HG02840 (cell line): ENCODE measurements around the gene BCAR1.
"Not testable (repeated sequence)": the region's sequence is repeated elsewhere in the genome, so short reads cannot be mapped to it uniquely, and the experiment has no call there.

Experiments
- ATAC-seq: cut with Tn5 transposase; IDR thresholded peaks from one replicate; pipeline ENCODE4 v1.9.1; 2021; ENCODE audit warnings: mild to moderate bottlenecking, moderate library complexity, moderate number of reproducible peaks; ENCODE audit not compliant: unreplicated experiment, low FRiP score

BCAR1 gene

GRCh38 chr16:75206749-75207451 is 44.5 kb downstream of the BCAR1 start, which contains the start of gene CTRB2:
Gene CTRB2 (minus strand): TSS chr16:75207161. CDS start chr16:75207141, 20 bp downstream.
- ATAC-seq: no peak

DNA sequence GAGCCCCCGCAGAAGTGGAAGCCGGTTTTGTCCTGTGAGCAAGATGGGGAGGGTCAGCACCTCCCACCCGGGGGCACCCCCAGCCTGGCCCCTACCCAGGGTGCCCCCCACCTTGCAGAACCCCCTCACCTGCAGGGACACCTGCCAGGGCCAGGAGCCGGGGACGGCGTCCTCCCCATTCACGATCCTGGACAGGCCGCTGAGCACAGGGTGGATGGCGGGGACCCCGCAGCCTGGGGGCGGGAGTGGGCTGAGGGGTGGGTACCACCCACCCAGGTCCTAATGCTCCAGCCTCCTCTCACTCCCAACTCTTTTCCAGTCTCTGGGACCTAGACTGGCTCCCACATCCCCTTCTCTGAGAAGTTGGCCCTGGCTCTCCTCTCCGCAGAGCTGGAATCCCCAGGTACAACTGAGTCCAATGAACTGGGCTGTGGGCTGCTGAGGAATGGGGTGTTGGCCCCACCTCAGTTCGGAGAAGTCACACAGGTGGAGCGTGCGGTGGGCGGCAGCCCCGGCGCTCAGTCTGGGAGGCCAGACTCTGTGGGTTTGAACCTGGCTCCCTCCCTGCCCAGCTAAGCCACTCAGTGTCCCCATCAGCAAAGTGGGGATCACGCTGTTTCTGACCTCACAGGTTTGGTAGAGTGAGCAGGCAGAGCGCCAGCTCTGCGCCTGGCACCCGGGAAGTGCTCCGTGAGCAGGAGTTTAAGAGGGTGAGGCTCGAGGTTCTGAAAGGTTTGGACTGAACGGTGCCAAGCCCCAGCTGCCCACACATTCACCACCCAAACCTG is 45.3 kb downstream of the BCAR1 start:
- ATAC-seq: not testable (repeated sequence)

GRCh38 chr16:75205438-75205837 is 46.0 kb downstream of the BCAR1 start:
- ATAC-seq: not testable (repeated sequence)

DNA sequence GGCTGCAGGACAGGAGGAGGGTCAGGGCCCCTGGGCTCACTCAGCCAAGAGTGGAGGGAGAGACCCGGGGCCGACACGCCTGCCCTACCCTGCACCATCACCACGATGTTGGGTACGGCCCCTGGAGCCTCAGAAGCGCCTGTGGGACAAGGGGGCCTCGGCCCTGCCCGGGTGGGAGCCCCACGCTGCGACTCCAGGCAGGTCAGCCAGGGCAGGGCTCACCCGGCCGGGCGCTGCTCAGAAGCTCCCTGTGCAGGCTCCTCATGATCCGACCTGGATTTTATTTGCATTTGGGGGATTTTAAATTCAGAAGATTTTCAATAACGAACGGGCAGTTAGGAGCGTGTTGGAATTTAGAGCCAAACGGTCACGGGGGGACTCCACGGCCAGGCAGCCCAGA is 46.5 kb downstream of the BCAR1 start:
- not testable (repeated sequence) for ATAC-seq

DNA sequence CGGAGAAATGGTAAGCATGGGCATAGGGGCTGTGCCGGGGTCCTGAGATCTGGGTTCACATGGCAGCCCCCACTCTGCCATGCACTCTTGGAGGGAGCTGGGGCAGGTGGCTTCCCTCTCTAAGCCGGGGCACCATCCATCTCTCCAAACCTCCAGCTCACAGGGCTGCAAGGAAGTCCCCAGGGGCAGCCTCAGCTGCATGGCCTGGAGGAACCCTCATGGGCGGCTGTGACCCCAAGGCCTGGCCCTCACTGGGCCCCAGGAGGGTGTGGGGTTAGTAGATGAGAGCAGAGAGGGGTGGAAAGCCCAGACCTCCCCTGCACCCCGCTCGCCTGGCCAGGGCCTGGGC is 47.0 kb downstream of the BCAR1 start:
- ATAC-seq: no peak

GRCh38 chr16:75203667-75204409 is 47.6 kb downstream of the BCAR1 start:
- no peak for ATAC-seq

DNA sequence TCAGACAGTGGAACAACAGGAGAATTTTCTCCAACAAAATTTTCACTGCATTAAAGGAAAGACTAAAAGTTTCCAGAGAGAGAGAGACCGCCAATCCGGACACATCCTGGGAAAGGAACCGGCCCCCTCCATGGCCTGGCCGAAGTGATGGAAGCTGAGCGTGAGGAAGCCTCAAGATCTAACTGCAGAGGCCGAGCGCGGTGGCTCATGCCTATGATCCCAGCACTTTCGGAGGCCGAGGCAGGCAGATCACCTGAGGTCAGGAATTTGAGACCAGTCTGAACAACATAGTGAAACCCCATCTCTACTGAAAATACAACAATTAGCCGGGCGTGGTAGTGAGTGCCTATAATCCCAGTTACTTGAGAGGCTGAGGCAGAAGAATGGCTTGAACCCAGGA is 48.3 kb downstream of the BCAR1 start:
- ATAC-seq: no peak

GRCh38 chr16:75202069-75202590 is 49.3 kb downstream of the BCAR1 start:
- no peak for ATAC-seq

DNA sequence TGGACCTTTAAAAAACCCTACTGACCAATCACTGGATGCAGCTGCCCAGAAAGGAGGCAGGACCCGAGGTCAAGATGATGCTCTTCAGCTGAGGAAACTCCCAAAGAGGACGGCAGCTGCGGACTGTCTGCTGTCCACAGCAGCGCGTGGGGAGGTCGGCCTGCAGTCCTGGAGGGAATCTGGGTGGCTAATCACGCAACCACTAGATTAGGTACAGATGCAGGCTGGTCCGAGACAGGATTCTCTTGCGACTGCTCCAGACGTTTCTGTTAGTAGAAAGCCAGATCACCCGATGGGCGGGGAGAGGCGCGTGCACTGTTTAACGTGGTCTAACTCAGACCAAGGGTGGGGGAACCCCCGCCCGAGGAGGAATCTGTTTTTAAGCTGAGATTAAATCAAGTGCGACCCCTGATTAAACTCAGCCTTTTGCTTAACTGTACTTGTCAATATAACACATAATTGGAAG is 53.3 kb downstream of the BCAR1 start:
- no peak for ATAC-seq

DNA sequence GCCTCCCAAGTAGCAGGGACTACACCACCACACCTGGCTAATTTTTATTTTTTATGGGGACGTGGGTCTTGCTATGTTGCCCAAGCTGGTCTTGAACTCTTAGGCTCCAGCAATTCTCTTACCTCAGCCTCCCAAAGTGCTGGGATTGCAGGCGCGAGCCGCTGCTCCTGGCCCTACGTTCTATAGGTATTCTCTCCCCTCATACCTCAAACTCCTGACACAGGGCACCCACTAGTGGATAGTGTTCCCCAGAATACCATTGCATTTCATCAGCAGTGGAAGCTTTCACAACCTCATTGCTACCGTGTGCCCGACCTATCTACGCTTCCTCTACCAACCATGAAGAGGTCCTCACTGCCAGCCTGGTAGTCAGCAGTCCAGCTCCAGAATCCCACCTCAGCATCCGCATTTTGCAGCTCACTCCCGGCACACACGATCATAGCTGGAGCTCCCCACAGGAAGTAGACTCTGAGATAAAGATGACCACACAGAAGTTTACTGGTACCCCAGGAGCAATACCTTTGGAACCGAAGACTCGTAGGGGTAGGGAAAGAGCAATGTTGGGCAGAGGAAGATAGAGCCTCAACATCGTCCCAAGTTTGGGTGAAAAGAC is 53.8 kb downstream of the BCAR1 start:
- no peak for ATAC-seq

GRCh38 chr16:75196836-75197235 is 54.6 kb downstream of the BCAR1 start:
- no peak for ATAC-seq

GRCh38 chr16:75195811-75196790 is 55.3 kb downstream of the BCAR1 start:
- no peak for ATAC-seq

DNA sequence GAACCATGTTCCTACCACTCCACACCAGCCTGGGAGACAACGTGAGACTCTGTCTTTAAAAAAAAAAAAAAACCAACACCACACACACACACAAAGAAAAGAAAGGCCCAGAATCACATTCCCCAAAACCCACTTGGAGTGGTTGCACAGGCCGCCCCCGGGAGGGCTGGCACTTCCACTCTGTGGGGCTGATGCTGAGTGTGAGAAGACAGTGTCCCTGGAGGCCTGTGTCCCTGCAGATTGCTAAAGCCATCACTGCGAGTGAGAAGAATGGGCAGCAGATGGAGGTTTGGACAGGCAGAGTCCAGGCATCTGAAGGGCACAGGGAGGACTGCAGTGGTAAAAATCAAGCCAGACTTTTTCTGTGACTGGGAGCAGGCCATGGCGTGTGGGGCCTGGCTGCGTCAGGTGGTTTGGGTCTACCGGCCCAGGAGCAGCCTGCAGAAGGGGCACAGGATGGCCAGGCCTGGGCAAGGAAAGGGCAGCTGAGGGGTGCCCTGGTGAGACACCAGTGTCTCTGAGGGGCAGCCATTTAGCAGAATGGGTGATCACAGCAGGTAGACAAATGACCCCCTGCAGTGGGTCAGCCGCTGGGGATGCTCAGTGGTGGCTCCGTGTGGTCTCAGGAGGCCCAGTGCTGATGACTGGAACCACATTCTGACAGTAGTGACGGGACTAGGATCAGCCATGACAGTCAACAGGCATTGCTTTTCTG is 57.5 kb downstream of the BCAR1 start:
- ATAC-seq: no peak

DNA sequence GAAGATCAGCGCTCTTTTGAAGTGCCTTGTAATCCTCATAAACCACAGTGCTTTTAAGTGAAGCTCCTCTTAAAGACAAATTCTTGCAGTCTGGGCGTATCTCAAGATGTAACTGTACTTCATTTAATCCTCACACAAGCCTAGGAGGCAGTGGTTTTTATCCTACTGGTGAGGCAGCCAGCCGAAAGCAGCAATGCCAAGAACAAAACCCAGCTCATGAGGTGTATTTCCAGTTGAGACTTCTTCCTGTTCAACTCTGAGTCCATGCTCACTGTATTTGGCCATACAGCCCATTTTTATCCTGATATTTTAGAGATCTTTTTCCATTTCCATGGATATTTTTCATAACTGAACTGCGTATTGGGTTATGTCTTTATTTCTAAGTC is 58.2 kb downstream of the BCAR1 start:
- ATAC-seq: no peak

GRCh38 chr16:75192606-75193264 is 58.7 kb downstream of the BCAR1 start:
- ATAC-seq: no peak

- no peak for ATAC-seq
Observed at GRCh38 chr16:75189638-75190245, 61.7 kb downstream of the BCAR1 start.

DNA sequence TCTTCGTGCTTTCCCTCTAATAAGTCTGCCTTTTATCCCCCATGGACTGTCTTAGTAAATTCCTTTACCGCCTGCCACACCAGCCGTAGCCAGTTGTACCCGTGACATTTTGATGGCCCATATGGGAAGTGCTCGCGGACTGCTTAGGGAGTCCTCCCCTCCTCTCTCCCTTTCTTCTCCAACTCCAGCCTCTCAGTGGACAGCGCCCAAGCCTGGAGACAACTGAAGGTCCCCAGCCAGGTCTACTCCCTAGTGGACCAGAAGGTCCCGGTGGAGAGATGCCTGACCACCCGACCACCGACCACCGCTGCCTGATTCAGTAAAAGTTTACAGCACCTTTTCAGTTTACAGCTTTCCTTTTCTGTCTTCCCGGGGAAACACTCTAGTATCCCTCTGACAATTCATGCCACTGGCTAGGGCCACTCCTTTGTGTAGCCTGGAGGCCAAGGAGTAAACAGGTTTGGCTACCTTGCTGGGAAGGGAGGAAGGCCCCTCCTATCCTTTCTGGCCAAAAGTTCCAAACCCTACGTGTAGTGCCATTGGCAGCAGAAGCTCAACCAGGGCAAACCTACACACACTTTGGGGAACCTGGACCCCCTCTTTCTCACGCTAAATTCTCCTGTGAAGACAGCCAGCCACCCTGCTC is 62.5 kb downstream of the BCAR1 start:
- no peak for ATAC-seq
